HG02840 (cell line): ENCODE measurements around the gene STAMBP.
"Not testable (repeated sequence)": the region's sequence is repeated elsewhere in the genome, so short reads cannot be mapped to it uniquely, and the experiment has no call there.

ENCODE experiments used
- ATAC-seq: cut with Tn5 transposase; IDR thresholded peaks from one replicate; pipeline ENCODE4 v1.9.1; 2021; ENCODE audit warnings: mild to moderate bottlenecking, moderate library complexity, moderate number of reproducible peaks; ENCODE audit not compliant: unreplicated experiment, low FRiP score

The STAMBP gene

DNA sequence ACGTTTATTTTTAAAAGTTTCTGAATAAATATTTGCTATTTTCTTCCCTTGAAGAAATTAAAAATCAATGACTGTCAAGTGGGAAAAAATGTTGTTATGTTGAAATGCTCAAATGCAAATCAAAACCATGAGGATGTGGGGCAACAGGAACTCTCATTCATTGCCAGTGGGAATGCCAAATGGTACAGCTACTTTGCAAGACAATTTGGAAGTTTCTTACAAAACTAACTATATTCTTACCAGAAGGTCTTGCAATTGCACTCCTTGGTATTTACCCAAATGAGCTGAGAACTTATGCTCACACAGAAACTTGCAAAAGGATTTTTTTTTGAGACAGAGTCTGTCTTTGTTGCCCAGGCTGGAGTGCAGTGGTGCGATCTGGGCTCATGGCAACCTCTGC lies 56.6 kb downstream of the STAMBP start:
- ATAC-seq: no peak

DNA sequence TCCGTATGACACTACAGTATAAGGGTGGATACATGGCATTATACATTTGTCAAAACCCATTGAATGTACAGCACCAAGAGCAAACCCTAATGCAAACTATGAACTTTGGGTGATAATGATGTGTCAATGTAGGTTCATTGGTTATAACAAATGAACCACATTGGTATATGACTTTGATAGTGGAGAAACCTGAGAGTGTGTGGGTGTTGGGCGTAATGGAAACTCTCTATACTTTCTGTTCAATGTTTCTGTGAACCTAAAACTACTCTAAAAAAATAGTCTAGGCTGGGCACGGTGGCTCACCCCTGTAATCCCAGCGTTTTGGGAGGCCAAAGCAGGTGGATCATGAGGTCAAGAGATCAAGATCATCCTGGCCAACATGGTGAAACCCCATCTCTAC lies 57.6 kb downstream of the STAMBP start:
- ATAC-seq: no peak

DNA sequence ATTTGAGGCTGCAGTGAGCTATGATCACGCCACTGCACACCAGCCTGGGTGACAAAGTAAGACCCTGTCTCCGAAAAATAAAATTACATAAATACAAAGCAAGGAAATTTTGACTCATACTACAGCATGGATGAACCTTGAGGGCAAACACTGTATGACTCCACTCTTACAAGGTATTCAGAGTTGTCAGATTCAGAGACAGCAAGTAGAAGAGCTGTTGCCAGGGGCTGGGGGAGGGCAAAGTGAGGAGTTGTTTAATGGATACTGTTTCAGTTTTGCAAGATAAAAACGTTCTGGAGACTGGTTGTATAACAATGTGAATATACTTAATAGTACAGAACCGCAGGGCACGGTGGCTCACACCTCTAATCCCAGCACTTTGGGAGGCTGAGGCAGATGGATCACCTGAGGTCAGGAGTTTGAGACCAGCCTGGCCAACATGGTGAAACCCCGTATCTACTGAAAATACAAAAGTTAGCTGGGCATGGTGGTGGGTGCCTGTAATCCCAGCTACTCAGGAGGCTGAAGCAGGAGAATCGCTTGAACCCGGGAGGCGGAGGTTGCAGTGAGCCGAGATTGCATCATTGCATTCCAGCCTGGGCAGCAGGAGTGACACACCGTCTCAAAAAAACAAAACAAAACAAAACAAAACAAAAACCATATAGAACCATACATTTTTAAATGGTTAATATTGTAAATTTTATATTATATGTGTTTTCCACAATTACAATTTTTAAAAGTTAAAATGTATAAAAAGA lies 59.0 kb downstream of the STAMBP start:
- ATAC-seq: not testable (repeated sequence)

DNA sequence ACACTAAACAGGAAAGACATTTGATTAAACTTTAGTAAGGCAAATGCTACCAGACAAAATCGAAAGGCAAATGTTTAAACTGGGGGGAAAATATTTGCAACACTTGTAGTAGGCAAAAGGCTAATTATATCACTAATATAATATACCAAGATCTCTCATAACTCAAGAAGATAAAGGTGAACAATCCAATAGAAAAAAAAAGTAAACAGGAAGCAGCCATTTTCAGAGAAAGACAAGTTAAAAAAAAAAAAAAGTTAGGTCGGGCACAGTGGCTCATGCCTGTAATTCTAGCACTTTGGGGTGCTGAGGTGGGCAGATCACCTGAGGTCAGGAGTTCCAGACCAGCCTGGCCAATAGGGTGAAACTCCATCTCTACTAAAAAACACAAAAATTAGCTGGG lies 59.6 kb downstream of the STAMBP start:
- ATAC-seq: no peak

DNA sequence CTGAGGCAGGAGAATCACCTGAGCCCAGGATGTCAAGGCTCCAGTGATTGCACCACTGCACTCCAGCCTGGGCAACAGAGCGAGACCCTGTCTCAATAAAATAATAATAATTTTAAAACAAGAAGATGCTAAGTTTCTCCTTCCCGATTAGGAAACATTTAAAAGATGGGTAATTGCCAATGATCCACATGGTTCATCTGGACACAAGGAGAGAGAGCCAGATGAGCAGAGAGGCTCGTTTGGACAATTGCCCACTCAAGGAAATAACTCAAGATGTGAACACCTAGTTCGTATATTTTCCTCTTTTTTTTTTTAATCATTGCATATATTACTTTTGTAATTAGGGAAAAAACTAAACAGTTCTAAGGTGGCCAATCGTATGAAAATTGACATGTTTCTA lies 60.4 kb downstream of the STAMBP start:
- ATAC-seq: no peak

DNA sequence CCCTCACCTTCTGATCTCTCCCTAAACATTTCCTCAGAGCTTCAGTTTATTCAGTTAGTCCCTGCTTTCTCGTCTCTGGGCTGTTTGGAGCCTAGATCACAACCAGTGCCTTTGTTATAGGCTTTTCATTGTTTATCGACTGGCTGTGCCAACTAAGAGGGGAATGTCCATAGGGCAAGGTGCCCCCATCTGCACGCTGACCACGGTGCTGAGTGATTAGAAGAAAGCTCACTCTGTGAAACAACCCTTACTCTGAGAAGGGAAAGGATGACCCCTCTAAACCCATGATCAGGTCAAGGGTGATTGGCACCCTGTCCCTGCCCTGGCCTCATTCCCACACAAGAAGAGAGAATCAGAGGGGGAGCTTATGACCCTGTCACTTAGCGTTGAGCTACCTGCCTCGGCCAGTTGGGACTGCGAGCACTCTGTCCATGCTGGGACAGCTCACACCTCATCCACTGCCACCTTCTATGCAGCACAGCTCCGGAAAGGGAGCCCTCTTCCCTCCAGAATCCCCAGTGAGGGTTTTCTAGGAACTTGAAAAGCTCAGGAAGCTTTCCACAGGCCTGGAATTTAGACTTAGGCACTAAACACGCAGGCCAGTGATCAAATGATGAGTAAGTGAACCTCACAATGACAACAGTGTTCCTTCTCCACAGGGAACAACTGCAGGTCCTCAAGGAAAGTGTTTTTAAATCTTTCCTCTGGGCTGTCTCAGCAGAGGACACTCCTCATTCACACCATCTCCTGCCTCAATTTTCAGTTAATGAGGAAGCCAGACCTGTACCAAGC lies 61.7 kb downstream of the STAMBP start:
- ATAC-seq: no peak

DNA sequence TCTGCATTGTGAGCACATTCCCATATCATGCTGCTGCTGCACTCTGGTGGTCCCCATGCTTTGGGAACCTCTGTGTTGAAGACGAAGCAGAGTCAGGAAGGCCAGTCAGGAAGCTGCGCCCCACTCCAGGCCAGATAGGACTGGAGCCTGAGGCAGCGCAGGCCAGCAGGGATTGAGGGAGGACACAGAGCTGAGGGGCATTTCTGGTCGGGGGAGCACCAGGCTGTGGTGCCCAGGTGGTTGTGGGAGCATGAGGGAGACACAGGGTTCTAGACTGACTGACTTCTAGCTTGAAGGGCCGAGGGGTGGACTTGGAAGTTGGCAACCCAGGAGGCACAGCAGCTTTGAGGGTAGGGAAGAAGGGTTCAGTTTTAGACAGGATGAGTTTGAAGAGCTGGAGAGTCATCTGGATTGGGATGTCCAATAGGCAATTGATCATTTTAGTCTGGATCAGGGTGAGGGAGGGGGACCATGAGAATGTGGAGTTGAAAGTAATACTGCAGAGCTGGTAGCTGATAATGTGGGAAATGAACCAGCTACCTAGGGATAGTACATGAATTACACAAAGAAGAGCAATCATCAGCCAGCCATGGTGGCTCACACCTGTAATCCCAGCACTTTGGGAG lies 62.6 kb downstream of the STAMBP start:
- no peak for ATAC-seq

DNA sequence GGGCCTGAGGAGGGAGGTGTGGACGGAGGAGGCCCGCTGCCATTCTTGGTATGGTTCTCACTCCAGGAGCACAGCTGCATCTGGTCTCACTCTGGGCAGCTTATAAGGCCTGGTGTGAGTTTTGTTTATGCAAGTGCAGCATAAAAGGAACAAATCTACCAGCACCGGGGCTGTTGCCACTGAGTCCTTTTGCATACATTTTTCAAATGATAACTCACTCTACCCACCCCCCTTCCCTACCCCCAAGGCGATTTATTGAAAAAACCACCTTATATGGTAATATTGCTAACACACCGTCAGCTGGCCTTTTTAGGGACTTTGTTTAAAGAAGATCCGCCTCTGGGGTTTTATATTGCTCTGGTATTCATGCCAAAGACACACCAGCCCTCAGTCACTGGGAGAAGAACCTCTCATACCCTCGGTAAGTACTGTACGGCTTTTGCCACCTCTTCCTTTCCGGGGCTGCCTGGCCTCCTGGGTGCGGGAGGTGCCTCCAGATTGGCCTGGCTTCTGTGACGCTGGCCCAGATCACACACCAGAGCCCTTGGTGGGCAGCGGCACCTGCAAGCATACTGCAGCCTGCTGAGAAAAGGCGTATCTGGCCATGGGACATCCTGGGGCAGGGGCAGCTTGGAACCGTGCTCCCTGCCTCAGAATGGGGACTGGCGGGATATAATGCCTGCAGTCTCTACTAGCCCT lies 64.0 kb downstream of the STAMBP start, which contains the start of gene ACTG2:
TSS of gene ACTG2 (plus strand) at position 378 of the 699 bp plus-strand sequence. CDS start 8,304 bp downstream, outside the sequence.
- no peak for ATAC-seq

DNA sequence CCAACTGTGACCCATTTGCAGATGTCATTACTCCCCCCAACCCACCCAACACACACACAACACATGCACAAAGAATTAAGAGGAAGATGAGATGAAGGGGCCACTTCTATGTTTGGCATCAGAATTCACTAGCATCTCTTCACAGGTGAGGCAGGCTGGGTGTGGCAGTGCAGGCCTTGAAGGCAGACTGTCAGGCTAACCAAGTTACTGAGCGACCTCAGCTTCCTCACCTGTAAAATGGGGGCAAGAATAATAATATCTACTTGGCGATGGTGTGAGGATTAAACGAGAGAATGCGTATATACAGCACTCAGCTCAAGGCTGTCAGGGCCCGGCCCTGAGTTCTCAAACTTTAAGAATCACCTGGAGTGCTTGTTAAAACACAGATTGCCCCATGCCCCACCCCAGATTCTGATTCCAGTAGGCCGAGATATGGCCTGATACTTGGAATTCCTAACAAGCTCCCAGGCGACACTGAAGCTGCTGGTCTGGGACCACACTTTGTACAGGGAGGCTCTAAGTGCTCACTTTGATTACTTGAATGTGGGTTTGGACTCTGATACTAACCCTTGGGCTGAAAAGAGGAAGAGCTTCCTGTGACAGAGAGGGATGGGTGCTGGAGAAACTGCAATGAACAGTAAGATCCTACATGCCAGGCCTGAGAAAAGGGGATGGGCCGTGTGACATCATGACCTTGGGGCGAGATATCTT lies 65.2 kb downstream of the STAMBP start:
- no peak for ATAC-seq

DNA sequence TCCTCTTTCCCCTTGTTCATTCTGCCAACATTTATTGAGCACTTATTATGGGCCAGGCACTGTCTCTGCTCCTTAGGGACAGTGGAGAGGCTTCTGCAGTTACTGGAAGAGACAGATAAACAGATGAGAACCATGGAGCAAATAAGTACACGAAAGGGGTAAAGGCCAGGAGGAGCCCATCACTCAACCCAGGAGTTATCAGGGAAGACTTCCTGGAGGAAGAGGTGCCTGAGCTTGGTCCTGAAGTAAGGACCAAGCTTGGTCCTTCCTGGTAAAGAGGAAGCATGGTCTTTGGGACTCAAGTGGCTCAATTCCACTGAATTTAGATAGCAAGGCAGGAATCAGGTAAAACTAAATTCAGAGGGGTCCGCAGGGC lies 65.7 kb downstream of the STAMBP start:
- no peak for ATAC-seq

DNA sequence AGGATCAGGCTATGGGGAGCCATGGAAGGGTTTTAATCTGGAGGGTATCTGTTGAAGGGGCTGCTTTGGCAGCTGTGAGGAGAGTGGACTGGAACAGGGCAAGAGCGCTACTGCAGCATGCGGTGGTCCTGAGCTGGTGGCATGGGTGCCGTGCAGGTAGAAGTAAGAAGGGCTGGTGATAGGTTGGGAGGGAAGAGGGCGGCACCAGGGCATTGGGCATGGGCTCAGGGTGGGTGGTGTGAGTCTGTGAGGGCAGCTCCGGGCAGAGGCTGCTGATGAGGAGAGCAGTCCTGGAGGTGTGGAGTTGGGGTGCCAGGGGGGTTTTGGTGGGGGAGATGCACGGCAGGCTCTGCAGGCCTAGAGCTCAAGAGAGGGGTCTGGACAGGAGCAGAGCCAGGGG lies 66.1 kb downstream of the STAMBP start:
- ATAC-seq: no peak

DNA sequence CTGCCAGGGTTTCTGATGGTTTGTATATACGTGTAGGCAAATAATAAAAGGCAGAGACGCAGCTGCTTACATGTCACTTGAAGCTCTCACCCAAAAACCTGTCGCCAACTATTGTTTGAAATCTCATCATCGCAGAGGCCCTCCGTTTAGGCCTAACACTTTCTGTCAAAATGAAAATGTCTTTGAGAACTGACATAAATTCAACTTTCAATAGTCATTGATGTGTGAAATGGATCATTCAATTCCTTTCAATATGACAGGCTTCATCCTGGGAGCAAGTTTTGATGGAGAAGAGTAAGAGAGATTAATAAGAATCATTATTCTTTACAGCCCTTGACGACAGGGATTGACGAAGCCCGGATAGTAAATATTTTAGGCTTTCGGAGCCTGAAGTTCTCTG lies 66.7 kb downstream of the STAMBP start:
- ATAC-seq: no peak

DNA sequence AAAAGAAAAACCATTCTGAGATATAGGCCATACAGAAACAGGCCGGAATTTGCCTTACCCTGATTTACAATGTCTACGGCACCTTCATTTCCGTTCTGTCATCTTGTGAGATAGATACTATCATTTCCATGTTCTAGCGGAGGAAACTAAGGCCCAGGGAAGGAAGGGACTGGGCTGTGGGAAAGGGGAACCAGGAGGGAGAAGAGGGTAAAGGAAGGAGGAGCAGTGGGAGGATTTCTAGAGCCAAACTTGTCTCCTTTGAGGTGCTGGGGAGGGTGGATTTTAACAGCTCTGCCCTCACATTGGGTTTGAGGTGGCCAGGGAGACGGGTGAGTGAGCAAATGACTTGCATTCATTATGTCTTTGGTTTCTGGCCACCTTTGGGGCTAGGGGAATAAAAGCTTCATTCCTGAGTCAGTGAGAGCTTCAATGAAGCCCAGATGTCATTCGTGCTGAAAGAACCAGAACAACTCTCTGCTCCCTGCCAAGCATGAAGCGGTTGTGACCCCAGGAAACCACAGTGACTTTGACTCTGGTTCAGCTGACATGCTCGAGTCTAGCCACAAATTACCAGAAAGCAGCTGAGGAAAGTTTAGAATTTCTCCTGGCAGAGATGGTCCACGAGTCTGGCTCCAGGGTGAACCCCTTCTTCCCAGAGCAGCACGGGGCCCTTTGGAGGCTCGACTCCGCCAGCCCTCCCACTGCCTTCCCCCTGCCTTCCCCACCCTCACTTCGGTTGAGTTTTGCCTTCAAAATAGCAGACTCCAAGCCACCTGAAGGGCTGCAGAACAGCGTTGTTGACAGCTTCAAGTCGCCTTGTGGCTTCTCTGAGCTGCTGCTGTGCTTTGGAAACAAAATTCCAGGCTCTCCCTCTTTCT lies 67.8 kb downstream of the STAMBP start:
- no peak for ATAC-seq

DNA sequence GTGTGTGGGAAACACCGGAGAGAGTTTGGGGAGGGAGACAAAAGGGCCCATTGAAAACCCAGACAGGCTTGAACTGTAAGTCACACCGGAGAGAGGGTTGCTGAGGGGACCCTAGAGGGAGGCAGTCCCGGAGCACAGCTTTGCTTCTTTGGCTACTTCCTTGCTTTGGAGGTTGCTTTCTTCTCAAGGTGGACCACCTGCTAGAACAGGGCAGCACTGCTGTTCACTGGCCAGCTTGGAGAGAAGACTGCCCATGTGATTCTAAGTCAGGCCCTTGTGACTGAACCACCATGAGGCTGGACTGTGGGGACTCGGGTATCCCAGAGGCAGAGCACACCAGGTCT lies 68.5 kb downstream of the STAMBP start:
- no peak for ATAC-seq

DNA sequence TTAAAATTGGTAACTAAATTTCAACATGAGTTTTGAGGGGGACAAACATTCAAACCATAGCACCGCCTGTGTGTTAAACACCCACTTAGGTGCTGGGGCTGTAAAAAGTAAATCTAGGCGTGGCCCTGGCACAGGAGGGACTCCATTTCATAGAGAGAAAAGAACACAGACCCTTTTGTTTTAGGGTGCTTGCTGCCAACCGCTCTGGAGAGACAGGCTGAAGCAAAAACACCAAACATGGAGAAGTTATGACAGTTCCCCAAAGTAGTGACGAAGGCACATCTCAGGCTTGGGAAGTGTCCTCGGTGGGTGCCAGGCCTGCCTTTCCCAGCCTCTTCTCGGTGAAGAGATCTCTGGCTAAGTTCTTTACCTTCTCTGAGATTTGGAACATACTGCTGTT lies 69.2 kb downstream of the STAMBP start:
- ATAC-seq: no peak

DNA sequence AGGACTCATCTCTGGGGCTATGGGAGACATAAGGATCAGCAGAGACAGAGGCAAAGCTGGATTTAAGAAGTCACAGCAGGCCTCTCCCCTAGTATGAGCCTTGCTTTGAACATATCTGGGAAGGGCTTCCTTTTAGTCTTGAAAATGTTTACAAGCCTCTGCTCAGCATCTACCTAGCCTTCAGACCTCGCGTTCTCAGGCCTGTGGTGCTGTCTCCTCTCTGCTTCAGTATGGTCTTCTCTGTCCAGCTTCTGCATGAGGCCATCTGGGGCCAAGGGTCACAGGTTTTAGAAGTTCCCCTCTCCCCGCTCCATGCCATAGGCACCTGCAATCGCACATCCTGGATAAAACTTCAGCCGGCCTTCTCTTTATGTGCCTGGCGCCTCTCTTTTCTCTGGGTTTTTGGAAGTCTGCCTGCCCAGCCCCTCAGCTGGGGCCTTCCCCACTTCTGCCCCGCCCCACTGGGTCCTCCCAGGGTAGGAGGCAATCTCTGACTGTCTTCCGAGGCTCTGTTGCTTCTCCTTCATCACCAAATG lies 71.1 kb downstream of the STAMBP start:
- ATAC-seq: no peak

DNA sequence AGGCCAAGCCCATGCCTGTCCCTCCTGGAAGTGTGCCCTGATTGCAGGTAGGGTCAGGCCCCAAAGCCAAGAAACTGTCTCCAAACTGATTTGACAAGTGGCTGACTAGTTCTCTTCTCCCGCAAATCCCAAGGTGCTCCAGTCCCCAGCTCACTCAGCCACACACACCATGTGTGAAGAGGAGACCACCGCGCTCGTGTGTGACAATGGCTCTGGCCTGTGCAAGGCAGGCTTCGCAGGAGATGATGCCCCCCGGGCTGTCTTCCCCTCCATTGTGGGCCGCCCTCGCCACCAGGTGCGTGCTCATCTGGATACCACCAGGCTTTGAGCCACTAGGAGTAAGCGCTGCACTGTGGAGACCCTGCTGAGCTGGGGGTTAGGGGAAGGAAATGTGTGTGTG lies 72.4 kb downstream of the STAMBP start:
- no peak for ATAC-seq

DNA sequence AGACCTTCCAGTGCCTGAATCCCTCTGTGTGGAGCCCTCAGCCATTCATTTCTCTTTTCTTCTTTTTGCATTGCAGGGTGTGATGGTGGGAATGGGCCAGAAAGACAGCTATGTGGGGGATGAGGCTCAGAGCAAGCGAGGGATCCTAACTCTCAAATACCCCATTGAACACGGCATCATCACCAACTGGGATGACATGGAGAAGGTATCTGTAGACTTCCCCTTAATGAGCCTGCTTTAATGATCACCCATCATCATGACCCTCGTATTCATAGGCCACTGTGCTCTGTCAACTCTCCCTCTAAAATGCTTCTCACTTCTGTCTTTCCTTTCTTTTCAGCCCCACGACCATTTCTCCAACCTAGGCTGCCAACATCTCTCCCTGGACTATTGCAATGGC lies 73.5 kb downstream of the STAMBP start:
- no peak for ATAC-seq

DNA sequence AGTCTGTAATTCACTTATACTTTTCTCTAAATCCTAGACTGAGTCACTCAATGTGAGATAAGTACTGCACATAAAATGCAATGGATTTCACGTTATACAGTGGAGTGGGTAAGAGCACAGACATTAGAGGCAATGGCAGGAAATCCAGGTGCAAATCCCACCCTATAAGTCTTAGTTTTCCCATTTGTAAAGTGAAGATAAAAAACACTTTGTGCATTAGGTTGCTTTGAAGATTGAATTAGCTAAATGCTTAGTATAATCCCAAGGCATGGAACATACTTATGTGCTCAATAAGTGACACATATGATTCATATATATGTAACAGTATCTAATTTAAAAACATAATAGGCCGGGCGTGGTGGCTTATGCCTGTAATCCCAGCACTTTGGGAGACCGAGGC lies 74.6 kb downstream of the STAMBP start:
- ATAC-seq: no peak
